D341Med (cell line): ENCODE data around the gene DPEP3.
"Not testable (repeated sequence)": the region's sequence is repeated elsewhere in the genome, so short reads cannot be mapped to it uniquely, and the experiment has no call there.

Source experiments
- DNase-seq: peaks from one replicate; pipeline ENCODE4 v3.0.0; 2012; ENCODE audit warnings: low spot score

Gene DPEP3

DNA sequence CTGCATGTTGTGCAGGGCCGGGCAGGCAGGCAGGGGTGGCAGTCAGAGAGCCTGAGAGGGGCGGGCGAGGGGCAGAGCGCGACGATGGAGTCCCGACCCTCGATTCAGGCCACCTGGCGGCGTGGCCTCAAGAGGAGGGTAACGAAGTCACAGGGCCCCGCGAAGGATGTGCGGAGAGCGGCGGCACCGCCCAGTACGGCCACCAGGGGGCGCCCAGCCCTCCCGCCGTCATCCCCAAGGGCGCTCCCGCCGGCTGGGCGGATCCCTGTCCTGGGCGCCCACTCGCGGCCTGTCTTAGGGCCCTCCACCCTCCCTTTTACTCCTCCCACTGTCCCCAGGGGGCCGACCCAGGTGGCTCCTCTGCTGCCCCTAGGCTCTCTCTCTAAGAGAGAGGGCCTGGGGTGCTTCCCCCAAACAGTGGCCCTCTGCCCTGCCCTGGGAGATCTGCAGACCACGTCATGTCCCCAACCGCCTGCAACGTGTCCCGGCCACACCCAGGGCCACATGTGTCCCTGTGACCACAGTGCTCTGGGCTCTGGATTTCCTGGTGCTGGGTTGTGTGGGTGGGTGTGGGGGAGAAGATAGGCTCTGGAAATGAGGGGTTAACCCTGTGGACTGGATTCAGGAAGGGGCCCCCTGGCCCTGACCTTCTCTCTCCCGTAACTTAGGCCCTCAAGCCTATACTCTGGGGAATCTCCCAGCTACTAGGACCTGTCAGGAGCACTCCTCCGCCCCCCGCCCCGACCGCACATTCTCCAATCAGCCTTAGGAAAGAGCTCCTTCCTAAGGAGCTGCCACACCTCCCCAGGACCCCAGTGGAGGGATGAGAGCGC is 13.1 kb upstream of the DPEP3 start:
- DNase-seq, result peak; percentile 95

DNA sequence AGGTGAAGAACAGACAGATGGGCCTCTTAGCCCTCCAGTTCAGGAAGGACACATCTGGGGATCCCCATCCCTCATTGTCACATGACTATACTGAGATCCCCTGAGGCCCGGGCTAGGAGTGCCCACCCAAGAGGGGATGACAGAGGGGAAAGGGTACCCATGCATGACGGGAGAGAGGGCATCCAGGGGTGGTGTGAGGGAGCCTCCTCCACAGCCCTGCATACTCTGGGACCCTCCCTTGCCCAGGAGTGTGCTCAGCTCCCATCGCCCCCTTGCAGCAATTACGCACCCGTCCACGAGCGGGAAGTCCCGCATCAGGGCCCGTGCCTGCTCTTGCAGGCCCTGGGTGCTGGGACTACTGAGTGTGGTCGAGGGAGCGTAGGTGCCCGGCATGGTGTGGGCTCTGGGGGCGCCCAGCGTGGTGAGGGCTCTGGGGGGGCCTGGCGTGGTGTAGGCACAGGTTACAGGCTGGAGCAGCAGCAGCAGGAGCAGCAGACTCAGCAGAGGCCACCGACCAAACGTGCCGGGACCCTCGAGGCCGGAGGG is 12.4 kb upstream of the DPEP3 start:
- peak; percentile 15 for DNase-seq

DNA sequence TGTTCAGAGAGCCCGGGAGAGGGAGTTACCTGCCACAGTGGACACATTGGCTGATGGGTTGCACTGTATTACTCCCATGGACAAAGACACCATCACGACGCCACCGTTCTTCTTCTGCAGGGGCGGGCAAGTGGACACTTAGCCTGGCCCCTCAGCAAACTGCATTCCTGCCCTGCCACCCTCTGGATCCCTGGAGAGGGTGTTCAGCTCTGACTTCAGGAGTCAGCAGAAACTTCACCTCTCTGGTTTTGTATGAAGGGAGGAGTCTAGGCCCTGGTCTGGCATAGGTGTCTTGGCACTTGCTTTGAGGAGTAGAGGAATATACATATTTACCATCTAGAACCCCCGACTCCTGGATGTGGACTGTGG is 9.7 kb upstream of the DPEP3 start:
- DNase-seq, result no peak

DNA sequence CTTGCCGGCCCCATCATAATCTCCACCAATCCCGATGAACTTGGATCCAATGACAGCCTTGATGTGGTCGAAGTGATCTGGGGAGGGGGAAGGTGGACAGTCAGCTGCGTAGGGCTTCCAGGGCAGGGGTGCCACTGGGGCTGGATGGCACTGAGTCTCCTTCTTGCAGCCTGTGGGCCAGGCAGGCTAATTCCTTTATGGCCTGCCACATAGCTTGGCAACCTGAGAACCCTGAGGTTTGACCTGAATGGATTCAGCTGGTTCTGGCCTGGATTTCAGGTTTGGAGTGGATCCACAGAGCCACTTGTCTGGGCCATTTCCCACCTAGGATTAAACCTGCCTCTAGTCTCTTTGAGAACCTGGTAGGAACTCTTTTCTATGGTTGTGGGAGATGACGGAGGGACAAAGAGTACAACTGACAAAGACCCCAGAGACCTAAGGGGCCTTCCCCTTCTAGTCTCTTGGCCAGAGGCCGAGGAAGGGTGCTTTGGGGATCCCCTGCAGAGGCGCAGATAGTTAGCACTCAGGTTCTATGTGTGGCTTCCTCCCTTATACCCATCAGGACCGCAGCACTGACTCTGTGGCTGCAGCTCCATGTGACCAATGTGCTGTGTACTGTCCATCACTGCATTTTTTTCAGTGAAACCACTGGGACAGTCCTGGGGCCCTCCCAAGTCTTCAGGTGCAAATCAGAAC is 9.2 kb upstream of the DPEP3 start:
- DNase-seq, result no peak

DNA sequence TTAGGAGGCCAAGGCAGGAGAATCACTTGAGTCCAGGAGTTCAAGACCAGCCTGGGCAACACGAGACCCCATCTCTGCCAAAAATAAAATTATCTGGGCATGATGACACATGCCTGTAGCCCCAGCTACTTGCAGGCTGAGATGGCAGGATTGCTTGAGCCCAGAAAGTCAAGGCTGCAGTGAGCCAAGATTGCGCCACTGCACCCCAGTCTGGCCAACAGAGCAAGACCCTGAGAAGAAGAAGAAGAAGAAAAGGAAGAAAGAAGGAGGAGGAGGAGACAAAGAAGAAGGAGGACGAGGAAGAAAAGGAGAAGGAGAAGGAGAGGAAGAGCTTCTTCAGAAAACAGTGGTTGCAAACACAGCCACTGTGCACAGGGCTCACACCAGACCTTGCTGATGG is 8.4 kb upstream of the DPEP3 start:
- no peak for DNase-seq

DNA sequence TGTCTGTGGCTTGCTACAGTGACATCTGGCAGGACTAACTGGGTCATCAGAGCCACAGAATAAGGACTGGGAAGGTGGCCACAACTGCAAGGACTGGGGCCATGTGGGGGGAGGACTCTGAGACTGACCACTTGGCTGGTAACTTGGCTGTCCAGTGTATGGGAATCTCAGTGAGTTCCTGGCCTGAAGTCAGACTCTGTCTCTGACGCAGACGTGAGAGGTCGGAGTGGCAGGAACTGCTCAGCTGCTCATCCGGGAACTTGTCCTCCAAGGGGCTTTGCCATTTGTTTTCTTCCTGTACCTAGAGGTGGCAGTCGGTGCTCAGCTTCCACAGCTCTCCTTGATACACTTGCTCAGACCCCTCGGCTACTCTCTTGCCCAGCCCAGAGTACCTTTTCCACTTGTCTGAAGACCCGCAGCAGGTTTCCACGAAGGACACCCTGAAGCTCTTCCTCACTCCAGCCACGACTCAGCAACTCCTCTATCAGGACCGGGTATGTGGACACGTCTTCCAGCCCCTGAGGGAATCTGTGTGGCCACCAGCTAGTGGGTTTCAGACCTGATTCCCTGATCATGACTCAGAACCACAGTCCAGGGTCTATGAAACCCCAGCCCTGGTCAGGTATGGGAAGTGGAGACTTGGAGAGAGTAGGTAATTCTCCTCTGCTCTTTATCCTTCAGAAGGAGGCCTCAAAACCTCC is 7.3 kb upstream of the DPEP3 start:
- no peak for DNase-seq

DNA sequence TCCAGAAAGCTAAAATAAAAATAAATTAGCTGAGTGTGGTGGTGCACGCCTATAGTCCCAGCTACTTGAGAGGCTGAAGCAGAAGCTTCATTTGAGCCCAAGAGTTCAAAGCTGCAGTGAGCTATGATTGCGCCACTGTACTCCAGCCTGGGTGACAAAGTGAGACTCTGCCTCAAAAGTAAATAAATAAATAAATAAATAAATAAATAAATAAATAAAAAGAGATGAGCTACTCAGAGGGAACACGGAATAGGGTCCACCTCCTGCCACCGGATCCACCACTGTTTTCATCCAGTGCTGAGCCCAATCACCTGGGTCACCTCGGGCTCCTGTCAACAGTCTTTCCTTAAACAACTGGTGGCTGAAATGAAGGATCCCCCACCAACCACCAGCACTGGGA is 6.7 kb upstream of the DPEP3 start:
- DNase-seq, result no peak

DNA sequence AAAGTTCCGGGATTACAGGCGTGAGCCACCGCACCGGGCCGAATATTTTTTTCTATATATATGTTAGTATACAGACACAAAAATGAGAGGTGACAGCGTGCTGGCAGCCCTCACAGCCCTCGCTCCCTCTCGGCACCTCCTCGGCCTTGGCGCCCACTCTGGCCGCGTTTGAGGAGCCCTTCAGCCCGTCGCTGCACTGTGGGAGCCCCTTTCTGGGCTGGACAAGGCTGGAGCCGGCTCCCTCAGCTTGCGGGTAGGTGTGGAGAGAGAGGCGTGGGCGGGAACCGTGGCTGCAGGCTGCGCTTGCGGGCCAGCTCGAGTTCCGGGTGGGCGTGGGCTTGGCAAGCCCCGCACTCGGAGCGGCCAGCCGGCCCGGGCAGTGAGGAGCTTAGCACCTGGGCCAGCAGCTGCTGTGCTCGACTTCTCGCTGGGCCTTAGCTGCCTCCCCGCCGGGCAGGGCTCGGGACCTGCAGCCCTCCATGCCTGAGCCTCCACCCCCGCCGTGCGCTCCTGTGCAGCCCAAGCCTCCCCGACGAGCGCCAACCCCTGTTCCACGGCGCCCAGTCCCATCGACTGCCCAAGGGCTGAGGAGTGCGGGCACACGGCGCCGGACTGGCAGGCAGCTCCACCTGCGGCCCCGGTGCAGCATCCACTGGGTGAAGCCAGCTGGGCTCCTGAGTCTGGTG is 1.9 kb upstream of the DPEP3 start:
- no peak for DNase-seq

DNA sequence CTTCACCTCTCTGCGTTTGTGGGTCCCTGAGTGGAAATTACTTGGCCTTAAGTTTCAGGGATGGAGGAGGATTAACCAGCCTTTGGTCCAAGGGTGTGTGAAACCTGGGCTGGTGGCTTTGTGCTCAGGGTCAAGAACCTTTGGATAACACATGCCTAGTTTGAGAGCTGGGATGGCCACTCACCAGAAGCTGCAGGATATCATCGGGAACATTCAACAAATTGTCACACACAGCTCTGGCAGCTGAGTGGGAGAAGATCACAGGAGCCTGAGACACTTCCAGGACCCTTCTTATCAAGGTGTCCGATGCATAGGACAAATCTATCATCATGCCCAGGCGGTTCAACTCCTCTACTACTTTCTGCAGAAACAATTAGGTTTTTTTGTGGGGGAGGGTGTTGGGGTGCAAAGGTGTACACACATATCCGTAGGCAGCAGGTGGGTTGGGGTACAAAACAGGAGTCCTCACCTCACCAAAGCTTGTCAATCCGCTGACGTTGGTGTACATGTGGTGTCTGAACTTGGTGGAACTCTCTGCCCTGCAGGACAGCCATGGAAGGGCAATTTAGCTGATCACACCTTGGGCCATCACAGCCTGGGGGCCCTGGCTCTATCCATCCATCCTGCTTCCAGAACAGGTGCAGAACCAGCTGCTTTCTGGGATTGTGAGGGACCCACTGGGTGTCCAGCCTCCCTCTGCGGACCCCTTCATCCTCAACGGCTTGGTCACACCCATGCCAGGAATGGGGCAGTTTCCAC is 2.7 kb downstream of the DPEP3 start:
- DNase-seq, result no peak

DNA sequence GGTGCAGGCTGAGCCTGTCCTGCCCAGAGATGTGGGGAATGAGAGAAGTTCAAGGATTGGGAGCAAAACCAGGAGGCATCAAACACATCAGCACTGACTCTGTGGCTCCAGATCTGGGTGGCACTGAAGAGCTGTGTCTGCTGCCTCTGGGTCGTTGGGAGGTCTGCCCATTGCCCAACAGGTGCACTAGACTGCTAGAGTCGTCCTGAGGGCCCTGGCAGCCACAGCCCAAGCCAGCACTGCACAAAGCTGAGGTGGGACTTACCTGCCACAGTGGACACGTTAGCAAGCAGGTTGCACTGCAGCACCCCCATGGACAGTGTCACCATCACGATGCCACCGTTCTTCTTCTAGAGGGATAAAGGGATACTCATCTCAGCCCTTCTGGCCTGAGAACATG is 3.3 kb downstream of the DPEP3 start:
- DNase-seq, result no peak

DNA sequence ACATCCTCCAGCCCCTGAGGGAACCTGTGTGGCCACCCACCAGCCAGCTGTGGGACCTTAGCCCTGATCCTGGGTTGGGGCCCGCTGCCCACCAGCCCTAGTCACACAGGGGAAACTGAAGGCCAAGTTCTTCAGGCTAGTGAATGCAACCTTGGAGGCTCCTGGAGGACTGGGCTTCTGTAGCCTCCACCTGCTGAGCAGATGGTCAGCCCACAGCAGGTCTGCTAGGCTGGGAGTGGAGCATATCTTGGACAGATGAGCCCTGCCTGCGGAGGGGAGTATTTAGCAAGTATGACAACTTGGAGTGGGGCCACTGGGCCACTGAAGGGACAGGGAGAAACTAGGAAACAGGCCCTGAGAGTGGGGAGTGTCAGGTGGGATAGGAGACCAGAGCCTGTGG is 4.1 kb downstream of the DPEP3 start:
- DNase-seq, result no peak

DNA sequence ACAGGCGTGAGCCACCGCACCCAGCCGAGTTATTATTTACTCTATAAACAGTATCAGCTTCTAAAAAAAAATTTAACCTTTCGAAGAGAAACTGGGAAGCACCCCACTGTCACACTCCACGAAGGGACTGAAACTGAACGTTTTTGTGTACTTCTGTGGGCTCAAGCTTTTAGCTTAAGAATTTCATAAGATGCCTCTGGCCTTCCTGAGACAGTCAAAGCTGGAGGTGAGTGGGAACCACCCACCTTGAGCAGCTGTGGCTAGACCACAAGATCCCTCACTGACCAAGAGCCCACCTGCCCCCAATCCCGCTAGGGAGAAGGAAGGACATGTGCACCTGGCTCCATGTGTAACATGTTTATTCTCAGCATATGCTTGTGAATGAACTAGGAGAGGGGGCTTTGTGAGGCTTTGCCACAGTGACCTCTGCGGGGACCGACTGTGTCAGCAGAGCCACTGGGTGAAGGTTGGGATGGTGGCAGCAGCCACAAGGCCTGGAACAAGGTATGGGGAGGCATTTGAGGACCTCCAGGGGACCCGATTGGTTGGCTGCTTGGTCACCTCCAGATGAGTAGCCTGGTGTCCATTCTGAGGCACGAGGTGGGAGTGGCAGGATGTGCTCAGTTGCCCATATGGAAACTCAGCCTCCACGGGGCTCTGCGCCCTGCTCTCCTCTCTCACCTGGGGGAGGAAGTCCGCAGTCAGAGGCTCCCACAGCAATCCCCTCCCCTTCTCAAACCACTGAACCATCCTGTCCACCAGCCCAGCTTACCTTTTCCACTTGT is 4.8 kb downstream of the DPEP3 start:
- DNase-seq, result no peak

DNA sequence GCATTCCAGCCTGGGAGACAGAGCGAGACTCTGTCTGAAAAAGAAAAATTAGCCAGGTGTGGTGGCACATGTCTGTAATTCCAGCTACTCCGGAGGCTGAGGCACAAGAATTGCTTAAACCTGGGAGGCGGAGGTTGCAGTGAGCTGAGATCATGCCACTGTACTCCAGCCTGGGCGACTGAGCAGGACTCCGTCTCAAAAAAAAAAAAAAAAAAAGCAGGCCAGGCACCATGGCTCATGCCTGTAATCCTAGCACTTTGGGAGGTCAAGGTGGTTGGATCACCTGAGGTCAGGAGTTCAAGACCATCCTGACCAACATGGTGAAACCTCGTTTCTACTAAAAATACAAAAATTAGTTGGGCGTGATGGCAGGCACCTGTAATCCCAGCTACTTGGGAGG is 8.0 kb downstream of the DPEP3 start:
- not testable (repeated sequence) for DNase-seq

DNA sequence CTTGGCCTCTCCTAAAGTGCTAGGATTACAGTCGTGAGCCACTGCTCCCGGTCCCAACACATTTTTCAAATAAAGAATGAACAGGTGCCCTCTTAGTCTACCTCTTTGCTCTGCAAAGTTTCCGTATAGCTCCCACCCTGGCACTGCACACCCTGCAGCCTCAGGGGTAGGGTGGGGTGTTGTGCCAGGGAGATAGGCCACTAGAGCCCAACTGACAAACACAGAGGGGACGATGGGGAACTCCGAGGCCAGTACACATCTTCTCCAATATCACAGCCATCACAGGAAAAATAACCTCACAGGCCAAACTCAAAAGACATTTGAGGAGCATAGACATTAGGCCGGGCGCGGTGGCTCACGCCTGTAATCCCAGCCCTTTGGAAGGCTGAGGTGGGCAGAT is 9.2 kb downstream of the DPEP3 start:
- DNase-seq, result no peak

DNA sequence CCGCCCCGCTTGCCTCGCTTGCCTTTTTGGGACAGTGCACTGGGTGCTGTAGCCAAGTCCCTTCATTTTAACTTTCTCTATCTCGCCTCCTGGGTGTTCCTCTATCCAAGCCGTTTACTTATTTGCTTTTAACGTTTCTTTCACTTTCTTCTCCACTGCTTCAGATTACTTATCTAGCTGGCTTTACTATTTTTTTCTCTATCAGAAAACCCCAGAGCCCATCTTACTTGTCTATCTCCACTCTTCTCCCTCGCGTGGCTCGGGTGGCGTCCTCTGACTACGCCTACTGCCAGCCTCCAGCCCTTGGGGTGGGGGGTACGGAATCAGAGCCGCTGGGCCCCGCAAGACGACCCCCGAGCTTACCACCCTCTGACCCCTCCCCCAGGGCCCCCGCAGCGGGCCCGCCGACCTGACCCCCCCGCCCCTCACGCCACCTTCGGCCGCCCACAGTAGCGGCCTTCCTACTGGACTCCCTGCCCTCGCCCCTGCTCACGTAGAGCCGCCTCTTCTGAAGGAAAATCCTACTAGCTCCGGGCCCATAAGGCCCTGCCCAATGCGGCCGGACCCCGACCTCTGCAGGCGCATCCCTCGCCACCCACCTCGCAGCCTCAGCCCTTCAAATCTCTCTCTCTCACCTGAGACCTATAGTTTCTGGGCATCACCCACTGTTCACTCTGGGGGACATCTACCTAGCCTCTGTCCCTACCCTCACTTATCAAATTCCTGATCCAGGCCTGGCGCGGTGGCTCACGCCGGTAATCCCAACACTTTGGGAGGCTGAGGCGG is 10.9 kb downstream of the DPEP3 start:
- DNase-seq, result no peak

DNA sequence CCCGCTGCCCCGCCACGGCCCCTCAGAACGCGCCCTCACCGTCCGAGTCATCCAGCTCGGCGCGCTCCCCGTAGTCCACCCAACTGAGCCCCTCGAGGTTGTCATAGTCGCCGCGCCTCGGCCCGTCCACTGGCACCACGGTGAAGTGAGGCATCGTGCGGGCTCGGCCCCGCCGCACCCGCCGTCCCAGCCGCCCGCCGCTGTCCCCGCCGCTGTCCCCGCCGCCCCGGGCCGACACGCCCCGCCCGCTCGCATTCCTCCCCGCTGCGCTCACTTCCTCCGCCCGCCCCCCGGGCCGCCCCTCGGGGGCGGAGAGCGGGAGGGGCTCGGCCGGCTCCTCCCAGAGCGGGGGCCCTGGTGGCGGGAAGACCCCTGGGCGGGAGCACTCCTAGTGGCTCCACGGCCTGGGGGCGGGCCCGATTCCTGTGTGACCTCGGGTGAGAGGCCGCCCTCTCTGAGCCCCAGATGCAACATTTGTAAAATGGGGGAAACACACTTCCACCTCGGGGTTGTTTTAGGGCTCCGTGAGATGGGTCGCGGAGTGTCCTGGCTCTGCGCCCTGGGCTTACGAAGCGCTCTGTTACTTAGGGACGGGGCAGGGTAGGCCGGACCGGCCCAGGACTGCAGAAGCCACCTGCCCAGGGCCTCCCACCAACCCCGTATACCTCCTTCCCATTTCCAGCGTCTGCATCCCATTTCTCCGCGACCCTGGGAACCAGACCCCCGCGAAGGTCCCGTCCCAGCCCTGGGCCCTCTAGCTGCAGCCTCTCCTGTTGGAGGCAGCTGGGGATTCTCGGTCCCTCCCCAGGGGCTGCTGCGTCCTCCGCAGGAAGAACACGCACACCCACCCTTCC is 11.7 kb downstream of the DPEP3 start, which contains the start of gene SLC12A4:
TSS of gene SLC12A4 (minus strand) at position 238 of the 854 bp plus-strand sequence. CDS start at position 154, 84 bp downstream.
- DNase-seq, result peak; percentile 91

DNA sequence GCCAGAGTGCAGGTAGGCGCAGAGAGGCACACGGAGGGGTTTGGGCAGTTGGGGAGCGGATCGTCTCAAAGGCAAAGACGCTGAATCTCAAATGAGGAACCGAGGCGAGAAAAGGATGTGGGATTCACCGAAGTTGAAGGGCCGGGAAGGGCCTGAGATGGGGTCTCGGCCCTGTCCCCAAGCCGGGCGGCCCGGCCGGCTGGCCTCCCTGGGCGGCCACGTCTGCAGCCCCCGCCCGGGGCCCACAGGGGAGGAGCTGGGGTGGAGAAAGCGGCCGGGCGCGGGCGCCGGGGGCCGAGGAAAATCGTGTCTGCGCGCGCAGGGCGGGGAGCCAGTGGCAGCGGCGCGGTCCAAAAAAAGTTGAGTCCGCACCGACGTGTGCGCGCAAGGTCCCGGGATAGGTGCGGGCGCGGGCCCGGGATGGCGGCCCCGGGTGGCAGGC is 12.3 kb downstream of the DPEP3 start:
- DNase-seq, result peak; percentile 76

DNA sequence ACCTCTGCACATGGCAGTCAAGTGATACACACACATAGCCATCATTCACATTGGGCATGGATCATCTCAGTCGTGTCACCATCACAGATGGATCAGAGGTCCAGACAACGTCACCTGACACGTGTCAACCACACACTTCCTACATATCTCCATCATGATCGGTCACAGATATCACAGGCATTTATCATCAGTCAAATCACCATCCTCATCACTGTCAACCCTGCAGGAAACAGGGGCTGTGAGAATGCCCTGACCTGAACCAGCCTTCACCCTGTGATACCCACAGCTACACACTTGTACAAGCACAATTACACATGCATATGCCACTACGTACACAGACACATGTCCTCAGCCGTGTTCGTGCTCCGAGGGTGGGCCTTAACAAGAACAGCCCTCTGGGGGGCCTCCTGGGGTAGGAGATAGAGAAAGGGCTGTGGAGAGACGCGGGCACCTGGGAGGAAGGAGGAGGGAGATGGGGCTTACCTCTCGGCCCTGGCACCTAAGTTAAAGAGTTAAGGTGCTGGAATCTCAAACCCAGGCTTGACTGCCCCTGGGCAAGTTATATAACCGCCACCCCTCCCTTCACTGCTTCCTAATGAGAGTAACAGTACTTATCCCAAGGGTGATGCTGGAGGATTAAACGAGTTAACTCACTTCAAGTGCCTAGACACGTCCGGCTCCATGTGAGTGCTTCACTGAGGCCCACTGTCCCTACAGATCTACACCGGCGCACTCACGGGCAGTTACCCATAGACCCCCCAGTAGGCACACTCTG is 12.9 kb downstream of the DPEP3 start:
- DNase-seq, result no peak
